Measurements from ENCODE around the gene ITGB7.
"Not testable (repeated sequence)": the region's sequence is repeated elsewhere in the genome, so short reads cannot be mapped to it uniquely, and the experiment has no call there.

Gene ITGB7

DNA sequence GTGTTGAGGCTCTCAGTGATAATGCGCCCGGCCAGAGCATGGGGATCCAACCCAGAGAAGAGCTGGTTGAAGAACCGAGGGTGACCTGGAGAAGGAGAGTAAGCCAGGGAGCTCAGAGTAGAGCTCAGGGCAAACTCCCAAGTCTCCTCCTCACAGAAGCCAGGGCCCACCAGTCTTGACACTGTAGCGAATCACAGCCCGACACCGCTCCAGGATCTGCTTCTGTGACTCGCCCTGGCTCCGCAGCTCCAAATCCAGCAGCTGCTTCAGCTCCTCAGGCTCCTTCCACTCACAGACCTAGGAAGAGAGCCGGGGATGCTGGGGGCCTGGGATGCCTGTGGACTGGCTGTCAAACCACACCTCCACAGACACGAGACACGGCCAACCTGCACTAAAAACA, 34.7 kb downstream of the ITGB7 start:
- peaks cover 6% of the 10 kb centered on the region for H3K4me1 Mint-ChIP-seq (ENCODE audit: low read depth)
- peaks cover 4% of the 10 kb centered on the region for H3K36me3 Mint-ChIP-seq (ENCODE audit: low read depth)
- no peaks in the 10 kb centered on the region for H3K9me3 Mint-ChIP-seq
- H3K4me3 Mint-ChIP-seq = no peak overlapping the region
- H3K27ac Mint-ChIP-seq = no peak overlapping the region
- H3K27me3 Mint-ChIP-seq = no peaks in the 10 kb centered on the region

- peaks cover 6% of the 10 kb centered on the region for H3K4me1 Mint-ChIP-seq (ENCODE audit: low read depth)
- no peak overlapping the region for H3K4me3 Mint-ChIP-seq
- H3K27ac Mint-ChIP-seq = no peak overlapping the region
- no peaks in the 10 kb centered on the region for H3K27me3 Mint-ChIP-seq
- H3K9me3 Mint-ChIP-seq = no peaks in the 10 kb centered on the region
- peaks cover 4% of the 10 kb centered on the region for H3K36me3 Mint-ChIP-seq (ENCODE audit: low read depth)
These were observed 35.2 kb downstream of the ITGB7 start for GRCh38 chr12:53171725-53172329.

GRCh38 chr12:53170876-53171724, 36.0 kb downstream of the ITGB7 start:
- Mint-ChIP-seq H3K9me3 (no peaks in the 10 kb centered on the region), H3K4me1 (ENCODE audit: low read depth) (peaks cover 6% of the 10 kb centered on the region), H3K36me3 (ENCODE audit: low read depth) (peaks cover 4% of the 10 kb centered on the region), H3K4me3 (no peak overlapping the region), H3K27me3 (no peaks in the 10 kb centered on the region), H3K27ac (no peak overlapping the region)

- no peak overlapping the region for H3K27ac Mint-ChIP-seq
These were observed 36.8 kb downstream of the ITGB7 start for GRCh38 chr12:53170215-53170614.

GRCh38 chr12:53169644-53170043, 37.4 kb downstream of the ITGB7 start:
- no peaks in the 10 kb centered on the region for H3K4me1 Mint-ChIP-seq (ENCODE audit: low read depth)
- no peaks in the 10 kb centered on the region for H3K27me3 Mint-ChIP-seq
- no peaks in the 10 kb centered on the region for H3K9me3 Mint-ChIP-seq
- peaks cover 4% of the 10 kb centered on the region for H3K36me3 Mint-ChIP-seq (ENCODE audit: low read depth)
- H3K4me3 Mint-ChIP-seq = no peak overlapping the region
- H3K27ac Mint-ChIP-seq = no peak overlapping the region

More at GRCh38 chr12:53170215-53170614, 36.8 kb downstream of the ITGB7 start:
- Mint-ChIP-seq H3K4me1 (ENCODE audit: low read depth) (no peaks in the 10 kb centered on the region), H3K4me3 (no peak overlapping the region), H3K9me3 (no peaks in the 10 kb centered on the region), H3K27me3 (no peaks in the 10 kb centered on the region), H3K36me3 (ENCODE audit: low read depth) (peaks cover 4% of the 10 kb centered on the region)

DNA sequence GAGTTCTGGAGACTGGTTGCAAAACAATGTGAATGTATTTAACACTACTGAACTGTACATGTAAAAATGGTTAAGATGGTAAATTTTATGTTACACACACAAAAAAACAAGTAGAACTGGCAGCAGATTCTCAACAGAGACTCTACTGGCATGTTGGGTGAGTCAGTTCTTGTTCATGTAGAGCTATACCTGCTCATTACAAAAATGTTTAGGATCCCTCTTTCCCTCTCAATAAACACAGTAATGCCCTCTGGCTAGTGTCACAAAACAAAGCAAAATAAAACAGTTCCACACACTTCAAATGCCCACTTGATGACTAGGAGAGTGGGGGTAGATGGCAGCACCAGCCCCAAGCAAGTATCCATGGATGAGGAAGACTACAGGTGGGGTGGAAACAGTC, 40.2 kb downstream of the ITGB7 start:
- Mint-ChIP-seq H3K27me3 (no peaks in the 10 kb centered on the region), H3K4me3 (no peak overlapping the region), H3K36me3 (ENCODE audit: low read depth) (peaks cover 2% of the 10 kb centered on the region), H3K27ac (no peak overlapping the region), H3K4me1 (ENCODE audit: low read depth) (no peaks in the 10 kb centered on the region), H3K9me3 (no peaks in the 10 kb centered on the region)

DNA sequence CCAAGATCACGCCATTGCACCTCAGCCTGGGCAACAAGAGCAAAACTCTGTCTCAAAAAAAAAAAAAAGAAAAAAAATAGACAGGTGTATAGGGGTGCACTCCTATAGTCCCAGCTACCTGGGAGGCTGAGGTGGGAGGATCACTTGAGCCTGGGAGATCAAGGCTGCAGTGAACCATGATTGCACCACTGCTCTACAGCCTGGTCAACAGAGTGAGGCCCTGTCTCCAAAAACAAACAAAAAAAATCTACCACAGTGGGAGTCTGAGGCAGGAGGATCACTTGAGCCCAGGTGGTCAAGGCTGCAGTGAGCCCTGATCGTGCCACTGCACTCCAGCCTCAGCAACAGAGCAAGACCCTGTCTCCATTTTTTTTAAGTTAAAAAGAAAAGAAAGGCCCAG, 44.0 kb downstream of the ITGB7 start:
- H3K4me1 Mint-ChIP-seq (ENCODE audit: low read depth); H3K27ac Mint-ChIP-seq; H3K27me3 Mint-ChIP-seq; H3K36me3 Mint-ChIP-seq (ENCODE audit: low read depth); H3K4me3 Mint-ChIP-seq; H3K9me3 Mint-ChIP-seq: not testable (repeated sequence)

DNA sequence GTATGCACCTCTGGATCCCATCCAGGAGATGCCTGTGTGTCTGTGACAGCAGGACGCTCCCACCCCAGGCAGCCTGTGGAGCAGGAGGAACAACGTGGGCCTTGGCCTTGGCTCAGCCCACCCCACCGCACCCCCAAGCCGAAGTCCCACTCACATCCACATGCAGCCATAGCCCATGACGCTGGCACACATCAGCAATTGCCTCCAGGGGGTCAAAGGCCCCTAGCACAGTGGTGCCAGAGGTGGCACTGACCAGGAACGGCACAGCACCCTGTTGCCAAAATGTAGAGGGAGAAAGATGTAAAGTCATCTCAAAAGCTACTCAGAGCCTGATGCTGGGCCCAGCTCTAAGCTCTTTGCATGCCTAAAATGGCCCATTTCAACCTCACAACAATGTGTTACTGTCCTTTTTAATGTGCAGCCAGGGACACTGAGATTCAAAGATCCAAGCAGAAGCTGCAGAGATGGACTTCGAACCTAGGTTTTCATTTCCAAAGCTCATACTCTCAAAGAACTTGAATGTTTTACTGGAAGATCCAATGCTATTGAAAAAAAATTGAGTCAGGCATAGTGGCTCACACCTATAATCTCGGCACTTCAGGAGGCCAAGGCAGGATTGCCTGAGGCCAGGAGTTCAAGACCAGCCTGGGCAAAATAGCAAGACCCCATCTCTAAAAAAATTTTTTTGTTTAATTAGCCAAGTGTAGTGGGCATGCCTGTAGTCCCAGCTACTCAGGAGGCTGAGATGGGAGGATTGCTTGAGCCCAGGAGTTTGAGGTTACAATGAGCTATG, 45.7 kb downstream of the ITGB7 start:
- no peak overlapping the region for H3K4me3 Mint-ChIP-seq
- no peaks in the 10 kb centered on the region for H3K36me3 Mint-ChIP-seq (ENCODE audit: low read depth)
- H3K4me1 Mint-ChIP-seq (ENCODE audit: low read depth) = peaks cover 7% of the 10 kb centered on the region
- H3K27ac Mint-ChIP-seq = no peak overlapping the region
- no peaks in the 10 kb centered on the region for H3K27me3 Mint-ChIP-seq
- no peaks in the 10 kb centered on the region for H3K9me3 Mint-ChIP-seq

DNA sequence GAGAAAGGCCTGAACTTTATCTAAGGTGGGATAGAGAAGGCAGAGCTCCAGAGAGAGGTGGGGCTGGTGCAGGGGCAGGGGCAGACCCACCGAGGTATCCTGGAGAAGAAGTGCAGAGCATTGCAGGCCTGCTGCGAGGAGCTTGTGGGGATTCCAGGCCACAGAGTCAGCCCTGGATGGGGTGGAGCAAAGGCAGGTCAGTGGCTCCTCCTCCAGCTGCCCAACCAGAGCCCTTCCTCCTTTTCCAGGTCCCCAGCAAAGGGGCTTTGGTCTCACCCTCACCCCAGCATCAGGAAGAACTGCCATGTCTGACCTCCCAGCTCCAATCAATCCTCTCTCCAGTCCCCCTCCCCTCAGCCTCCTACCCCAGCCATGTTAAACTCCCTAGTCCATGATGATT, 46.4 kb downstream of the ITGB7 start:
- Mint-ChIP-seq H3K27me3 (no peaks in the 10 kb centered on the region), H3K27ac (no peak overlapping the region), H3K9me3 (no peaks in the 10 kb centered on the region), H3K36me3 (ENCODE audit: low read depth) (no peaks in the 10 kb centered on the region), H3K4me3 (no peak overlapping the region), H3K4me1 (ENCODE audit: low read depth) (peaks cover 7% of the 10 kb centered on the region)

DNA sequence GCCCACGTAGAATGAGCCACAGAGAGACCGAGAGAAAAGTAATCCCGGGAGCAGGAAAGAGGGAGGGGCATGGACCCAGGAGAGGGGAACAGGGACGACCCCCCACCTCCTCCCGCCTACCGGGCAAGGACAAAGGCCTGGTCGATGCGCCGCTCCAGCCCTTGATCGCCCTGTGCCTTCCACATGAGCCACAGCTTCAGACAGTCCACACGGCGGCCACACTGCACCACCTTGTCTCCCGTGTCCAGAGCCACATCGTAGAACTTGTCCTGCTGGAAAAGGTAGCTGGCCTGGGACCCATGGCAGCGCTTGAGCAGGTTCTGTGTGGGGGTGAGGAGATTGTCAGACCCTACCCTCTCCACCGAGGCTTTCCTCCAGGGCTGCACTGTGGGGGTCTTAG, 47.1 kb downstream of the ITGB7 start:
- peaks cover 7% of the 10 kb centered on the region for H3K4me1 Mint-ChIP-seq (ENCODE audit: low read depth)
- no peaks in the 10 kb centered on the region for H3K27me3 Mint-ChIP-seq
- no peak overlapping the region for H3K4me3 Mint-ChIP-seq
- no peaks in the 10 kb centered on the region for H3K9me3 Mint-ChIP-seq
- no peaks in the 10 kb centered on the region for H3K36me3 Mint-ChIP-seq (ENCODE audit: low read depth)
- no peak overlapping the region for H3K27ac Mint-ChIP-seq

DNA sequence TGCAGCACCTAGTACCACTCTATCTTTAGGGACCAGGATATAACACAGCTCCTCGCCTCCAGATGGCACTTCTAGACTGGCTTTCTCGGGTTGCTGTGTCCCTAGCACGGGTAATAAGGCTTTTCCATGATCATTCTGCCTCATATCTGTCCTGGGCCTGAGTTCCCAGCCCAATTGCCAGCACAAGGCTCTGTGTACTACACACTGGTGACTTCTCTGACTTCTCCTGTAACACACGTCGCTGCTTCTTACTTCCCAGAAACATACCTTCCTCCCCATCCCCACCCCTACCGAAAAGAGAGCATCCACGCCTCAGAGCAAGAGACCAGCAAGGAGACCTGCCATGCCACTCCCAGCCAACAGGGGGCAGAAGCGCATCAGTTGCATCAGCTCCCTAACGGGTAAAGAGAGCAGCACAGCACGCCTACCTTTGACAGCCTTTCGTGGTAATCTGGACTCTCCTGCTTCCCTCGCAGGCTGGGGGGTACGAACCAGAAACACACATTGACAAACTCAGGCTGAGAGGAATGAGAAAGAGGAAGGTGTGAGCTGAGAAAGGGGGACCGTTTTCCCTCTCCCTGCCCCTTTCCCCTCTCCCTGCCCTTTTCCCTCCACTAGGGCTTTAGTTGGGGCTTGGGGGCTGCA, 47.7 kb downstream of the ITGB7 start:
- Mint-ChIP-seq H3K27ac (peak overlapping the region; percentile 67), H3K36me3 (ENCODE audit: low read depth) (no peaks in the 10 kb centered on the region), H3K9me3 (no peaks in the 10 kb centered on the region), H3K4me1 (ENCODE audit: low read depth) (peaks cover 7% of the 10 kb centered on the region), H3K4me3 (no peak overlapping the region), H3K27me3 (no peaks in the 10 kb centered on the region)

DNA sequence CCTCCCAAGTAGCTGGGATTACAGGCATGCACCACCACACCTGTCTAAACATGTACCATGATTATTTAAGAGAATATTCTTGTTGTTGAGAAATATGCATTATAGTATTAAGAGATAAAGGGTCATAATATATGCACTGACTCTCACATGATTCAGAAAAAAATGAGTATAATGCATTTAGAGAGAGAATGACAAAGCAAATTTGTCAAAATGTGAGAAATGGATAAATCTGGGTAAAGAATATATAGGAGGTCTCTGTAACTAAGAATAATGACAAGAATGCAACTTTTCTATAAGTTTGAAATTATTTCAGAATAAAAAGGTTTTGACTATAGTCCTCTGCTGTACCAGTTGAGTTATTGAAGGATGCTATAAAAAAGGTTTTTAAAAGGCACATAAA, 54.7 kb downstream of the ITGB7 start:
- Mint-ChIP-seq H3K27me3 (no peaks in the 10 kb centered on the region), H3K36me3 (ENCODE audit: low read depth) (no peaks in the 10 kb centered on the region), H3K9me3 (no peaks in the 10 kb centered on the region), H3K27ac (no peak overlapping the region), H3K4me3 (no peak overlapping the region), H3K4me1 (ENCODE audit: low read depth) (no peaks in the 10 kb centered on the region)

GRCh38 chr12:53151039-53151438, 56.0 kb downstream of the ITGB7 start:
- Mint-ChIP-seq H3K27ac (no peak overlapping the region), H3K36me3 (ENCODE audit: low read depth) (no peaks in the 10 kb centered on the region), H3K4me1 (ENCODE audit: low read depth) (no peaks in the 10 kb centered on the region), H3K9me3 (no peaks in the 10 kb centered on the region), H3K4me3 (no peak overlapping the region), H3K27me3 (no peaks in the 10 kb centered on the region)

GRCh38 chr12:53147653-53148052, 59.4 kb downstream of the ITGB7 start:
- Mint-ChIP-seq H3K27ac (no peak overlapping the region), H3K4me3 (no peak overlapping the region), H3K36me3 (ENCODE audit: low read depth) (no peaks in the 10 kb centered on the region), H3K4me1 (ENCODE audit: low read depth) (no peaks in the 10 kb centered on the region), H3K27me3 (no peaks in the 10 kb centered on the region), H3K9me3 (no peaks in the 10 kb centered on the region)

GRCh38 chr12:53147181-53147580, 59.9 kb downstream of the ITGB7 start:
- H3K4me3 Mint-ChIP-seq = no peak overlapping the region
- H3K4me1 Mint-ChIP-seq (ENCODE audit: low read depth) = no peaks in the 10 kb centered on the region
- no peaks in the 10 kb centered on the region for H3K36me3 Mint-ChIP-seq (ENCODE audit: low read depth)
- no peaks in the 10 kb centered on the region for H3K9me3 Mint-ChIP-seq
- H3K27ac Mint-ChIP-seq = no peak overlapping the region
- H3K27me3 Mint-ChIP-seq = no peaks in the 10 kb centered on the region

Data from stimulated activated naive CD8-positive, alpha-beta T cell treated with anti-CD3 and anti-CD28 coated beads, Interleukin-15, Interleukin-2, amounts not matched to agents 100 ng/mL and 50 ng/mL, for 24 hours (primary cell).